H1 (cell line): ENCODE measurements around the gene ARMC5. TPM values are rescaled to one million over a fixed set of nuclear protein-coding genes. Genes with fewer than 3 reads are reported as not detected.

Experiments used
- JUND ChIP-seq: IDR thresholded peaks from 2 replicates; pipeline ENCODE4 v1.6.1; 2011; ENCODE audit warnings: mild to moderate bottlenecking, improper control_type of control experiment, low read length
- POLR2AphosphoS5 ChIP-seq: IDR thresholded peaks from 2 replicates; pipeline ENCODE4 v1.6.1; 2011; ENCODE audit warnings: low read depth, low read length
- RFX5 ChIP-seq: IDR thresholded peaks from 2 replicates; pipeline ENCODE4 v1.6.1; 2011; ENCODE audit warnings: low read depth, low read length, improper control_type of control experiment, borderline replicate concordance
- RNF2 ChIP-seq: fragments of 200-900, 300-1000 bp; sonication (generic); IDR thresholded peaks from 2 replicates; pipeline ENCODE4 v1.7.1; 2016; ENCODE audit warnings: borderline replicate concordance, low read depth, mild to moderate bottlenecking, antibody characterized with exemption, low read length; ENCODE audit not compliant: poor library complexity, severe bottlenecking; ENCODE audit errors: missing control alignments
- polyA plus RNA-seq, 7 experiments: library from polyadenylated mRNA; depleted of rRNA in 3 of 7; stranded (reverse) in 5 of 7; unstranded in 2 of 7; fragments of >200 nt in 5 of 7; fragments of 200-250 nt in 2 of 7; gene quantifications; 1 replicate in 5 of 7; 2 replicates in 1 of 7; 4 replicates in 1 of 7; pipeline versions ENCODE4 v1.2.1 to v1.2.3, GENCODE V29; 2011 to 2013; ENCODE audit warnings: missing spikeins in 2 of 7, mixed read lengths in 2 of 7
- total RNA-seq: library from RNA; stranded (reverse); fragmentation: NEBNext Ultra II Directional; extraction: Animal tissue kit (Norgen Biotek cat#: 25700); gene quantifications from 2 replicates; pipeline ENCODE4 v1.2.1, GENCODE V29; 2021
- TF ChIP-seq, protein P1 (sequence below): IDR thresholded peaks from 2 replicates; pipeline ENCODE4 v1.6.1; 2012; ENCODE audit warnings: inconsistent platforms

ARMC5 gene
- total and polyA plus RNA-seq, 2 of the 8 experiments (the other 6 are each of a cell fraction or from before 2014, with no cell fraction given), result 7.8 to 8.7 TPM

DNA sequence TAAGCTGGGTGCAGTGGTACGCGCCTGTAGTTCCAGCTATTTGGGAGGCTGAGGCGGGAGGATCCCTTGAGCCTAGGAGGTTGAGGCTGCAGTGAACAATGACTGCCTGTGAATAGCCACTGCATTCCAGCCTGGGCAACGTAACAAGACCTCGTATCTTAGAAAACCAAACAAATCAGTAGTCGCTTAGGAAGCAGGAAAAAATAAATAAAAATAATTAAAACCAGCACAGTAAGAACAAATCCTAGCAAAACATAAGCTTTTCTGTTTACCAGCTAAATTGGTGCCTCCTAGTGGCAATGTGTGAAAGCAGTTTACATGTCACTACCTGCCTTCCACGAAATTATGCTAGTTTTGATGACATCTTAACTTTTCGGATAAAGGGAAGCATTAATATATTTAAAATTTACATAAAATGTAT lies 1.3 kb downstream of the ARMC5 start (continued):
- TF ChIP-seq RNF2 (no peak), RFX5 (no peak), JUND (no peak), POLR2AphosphoS5 (no peak)
- TF ChIP-seq, protein P1, sequence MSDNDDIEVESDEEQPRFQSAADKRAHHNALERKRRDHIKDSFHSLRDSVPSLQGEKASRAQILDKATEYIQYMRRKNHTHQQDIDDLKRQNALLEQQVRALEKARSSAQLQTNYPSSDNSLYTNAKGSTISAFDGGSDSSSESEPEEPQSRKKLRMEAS, result no peak
- TF ChIP-seq, all 59 proteins: peak for 3
